DND-41 (cell line): ENCODE results near the gene LRRC8D.

Source experiments
- ATAC-seq: fragments of 200-7000 bp; cut with Tn5 transposase; 3 replicates; pipeline ENCODE4 v1.9.1; 2021; ENCODE audit warnings: low read depth; ENCODE audit not compliant: insufficient read depth
- DNase-seq: peaks from one replicate; pipeline ENCODE4 v3.0.0-alpha.2; 2020
- H2AFZ ChIP-seq: 2 replicates; pipeline ENCODE4 v1.6.0; 2012; ENCODE audit warnings: low read depth, low read length
- H3K27ac ChIP-seq: 2 replicates; pipeline ENCODE4 v1.5.1; 2012; ENCODE audit warnings: low read length, inconsistent platforms
- H3K27me3 ChIP-seq: fragments of 200-600 bp; sonication (generic); 2 replicates; pipeline ENCODE4 v1.6.0; 2012; ENCODE audit warnings: low read length, mild to moderate bottlenecking, inconsistent platforms; ENCODE audit not compliant: insufficient read depth, poor library complexity
- H3K36me3 ChIP-seq: 2 replicates; pipeline ENCODE4 v1.5.1; 2012; ENCODE audit warnings: low read length, inconsistent platforms; ENCODE audit not compliant: insufficient read depth
- H3K4me1 ChIP-seq: 2 replicates; pipeline ENCODE4 v1.5.1; 2012; ENCODE audit warnings: mild to moderate bottlenecking, low read length; ENCODE audit not compliant: insufficient read depth
- H3K4me2 ChIP-seq: 2 replicates; pipeline ENCODE4 v1.6.0; 2012; ENCODE audit warnings: mild to moderate bottlenecking, moderate library complexity, low read length, inconsistent platforms; ENCODE audit not compliant: insufficient read depth
- H3K4me3 ChIP-seq, 2 experiments: fragments of 200-600 bp in 1 of 2; shearing (Covaris generic) in 1 of 2; 2 replicates each; pipeline ENCODE4 v1.5.1; 2012 to 2016; ENCODE audit warnings: inconsistent platforms in 2 of 2, low read length in 2 of 2, mild to moderate bottlenecking in 2 of 2, low read depth in 1 of 2, moderate library complexity in 1 of 2
- H3K79me2 ChIP-seq: 2 replicates; pipeline ENCODE4 v1.6.0; 2012; ENCODE audit warnings: low read length, inconsistent platforms; ENCODE audit not compliant: insufficient read depth
- H3K9ac ChIP-seq: 2 replicates; pipeline ENCODE4 v1.6.0; 2012; ENCODE audit warnings: low read depth, mild to moderate bottlenecking, inconsistent platforms, low read length, moderate library complexity
- H3K9me3 ChIP-seq: 2 replicates; pipeline ENCODE4 v1.5.1; 2012; ENCODE audit warnings: low read length, moderate library complexity, mild to moderate bottlenecking, inconsistent platforms; ENCODE audit not compliant: insufficient read depth, severe bottlenecking
- H4K20me1 ChIP-seq: 2 replicates; pipeline ENCODE4 v1.6.0; 2012; ENCODE audit warnings: low read length; ENCODE audit not compliant: insufficient read depth
- CTCF ChIP-seq: IDR thresholded peaks from 2 replicates; pipeline ENCODE4 v1.5.1; 2012; ENCODE audit warnings: borderline replicate concordance, low read length, moderate library complexity, mild to moderate bottlenecking; ENCODE audit not compliant: poor library complexity, severe bottlenecking; ENCODE audit errors: extremely low read depth
- EZH2 ChIP-seq: IDR thresholded peaks from 3 replicates; pipeline ENCODE4 v1.6.1; 2012; ENCODE audit warnings: borderline replicate concordance, low read depth, mild to moderate bottlenecking, moderate library complexity, low read length, inconsistent platforms; ENCODE audit not compliant: severe bottlenecking

The LRRC8D gene

DNA sequence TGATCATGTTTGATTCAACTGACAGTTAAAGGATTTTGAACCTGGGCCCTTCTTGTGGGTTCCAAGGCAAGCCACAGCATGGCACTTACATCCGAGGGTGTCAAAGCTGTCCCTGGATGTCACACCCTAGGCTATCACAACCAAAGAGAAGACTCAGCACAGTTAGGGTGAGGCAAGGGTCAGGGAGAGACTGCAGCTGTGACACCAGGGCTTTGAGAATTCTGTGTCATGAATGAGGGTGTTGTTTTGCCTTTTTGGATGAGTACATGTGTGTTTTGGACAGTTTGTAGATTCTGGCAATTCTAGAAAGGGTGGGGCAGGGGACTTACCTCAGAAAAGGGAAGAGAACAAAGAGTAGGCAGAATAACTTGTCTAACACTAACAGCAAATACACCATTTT is 136.3 kb downstream of the LRRC8D start:
- peak overlapping the region; percentile 55 for H2AFZ ChIP-seq
- H3K9ac ChIP-seq: peak overlapping the region; percentile 51
- H3K4me3 ChIP-seq: peak overlapping the region in 1 of 2 experiments; percentile 44; a peak in 2 of 4 replicates
- no peaks in the 10 kb centered on the region for H3K36me3 ChIP-seq
- no peaks in the 10 kb centered on the region for H4K20me1 ChIP-seq
- no peaks in the 10 kb centered on the region for H3K9me3 ChIP-seq
- H3K27ac ChIP-seq: peak overlapping the region; percentile 78
- no peaks in the 10 kb centered on the region for H3K27me3 ChIP-seq
- peak overlapping the region; percentile 61 for H3K4me2 ChIP-seq
- H3K79me2 ChIP-seq: no peaks in the 10 kb centered on the region
- no peak for TF ChIP-seq CTCF
- TF ChIP-seq EZH2: no peak
- ATAC-seq: peak; percentile 97
- peaks cover 63% of the 10 kb centered on the region for H3K4me1 ChIP-seq
- DNase-seq: peak; percentile 87

- DNase-seq (no peak), ATAC-seq (no peak)
- no peaks in the 10 kb centered on the region for H3K36me3 ChIP-seq
- 0 out of 2 replicates have a peak overlapping the region, but pooled peaks have one; percentile 8 for H3K27ac ChIP-seq
- H3K9me3 ChIP-seq: no peaks in the 10 kb centered on the region
- no peak overlapping the region for H2AFZ ChIP-seq
- TF ChIP-seq EZH2: no peak
- no peak for TF ChIP-seq CTCF
- H3K4me3 ChIP-seq: no peak overlapping the region
- H3K27me3 ChIP-seq: no peaks in the 10 kb centered on the region
- no peaks in the 10 kb centered on the region for H4K20me1 ChIP-seq
- H3K4me1 ChIP-seq: peaks cover 64% of the 10 kb centered on the region
- H3K4me2 ChIP-seq: no peak overlapping the region
- H3K79me2 ChIP-seq: no peaks in the 10 kb centered on the region
- no peak overlapping the region for H3K9ac ChIP-seq
Observed at GRCh38 chr1:89958851-89959654, 138.2 kb downstream of the LRRC8D start.

DNA sequence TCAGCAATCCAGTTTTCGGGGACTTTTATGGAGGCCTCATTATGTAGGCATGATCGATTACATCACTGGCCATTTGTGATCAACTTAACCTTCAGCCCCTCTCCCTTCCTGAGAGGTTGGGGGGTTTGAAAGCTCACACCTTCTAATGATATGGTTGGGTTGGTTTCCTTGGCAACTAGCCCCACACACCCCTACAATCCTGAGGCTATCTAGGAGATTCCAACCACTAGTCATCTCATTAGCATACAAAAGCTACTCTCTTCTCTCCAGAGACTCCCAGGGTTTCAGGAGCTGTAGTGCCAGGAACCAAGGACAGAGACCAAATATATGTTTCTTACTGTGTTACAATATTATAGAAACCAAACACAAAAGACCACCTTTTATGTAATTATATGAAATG is 138.9 kb downstream of the LRRC8D start:
- no peaks in the 10 kb centered on the region for H3K79me2 ChIP-seq
- H2AFZ ChIP-seq: no peak overlapping the region
- no peaks in the 10 kb centered on the region for H4K20me1 ChIP-seq
- H3K4me1 ChIP-seq: peaks cover 58% of the 10 kb centered on the region
- DNase-seq: no peak
- TF ChIP-seq EZH2 (no peak), CTCF (no peak)
- no peak overlapping the region for H3K9ac ChIP-seq
- H3K36me3 ChIP-seq: no peaks in the 10 kb centered on the region
- no peak overlapping the region for H3K4me2 ChIP-seq
- no peak overlapping the region for H3K4me3 ChIP-seq
- no peak overlapping the region for H3K27ac ChIP-seq
- ATAC-seq: no peak
- H3K9me3 ChIP-seq: no peaks in the 10 kb centered on the region
- H3K27me3 ChIP-seq: no peaks in the 10 kb centered on the region
